ENCODE measurements around the gene ZBTB25. TPM values are rescaled to one million over a fixed set of nuclear protein-coding genes. Genes with fewer than 3 reads are reported as not detected.
A peak's percentile ranks its signal among the peaks of the same experiment; 100 is the strongest.

Gene ZBTB25
- total and polyA plus RNA-seq, 2 experiments from 2014 or later: 3.6 to 12.5 TPM

GRCh38 chr14:64465831-64466554 lies 37.6 kb downstream of the ZBTB25 start:
- no peaks in the 10 kb centered on the region for H4K20me1 ChIP-seq (ENCODE audit: insufficient read depth)
- H3K27ac ChIP-seq: no peak overlapping the region
- DNase-seq: peak; percentile 79
- in situ Hi-C loops (cut with MboI): no loop called here
- H3K27me3 ChIP-seq (replicated peaks; ENCODE audit: insufficient read depth): no peaks in the 10 kb centered on the region
- 8 to 11% methylated on average over 15 of the region's 15 CpGs for WGBS, 2 experiments (ENCODE audit: low coverage in 1 of 2, low lambda C conversion rate in 2 of 2, missing lambda C conversion rate in 2 of 2)
- peak overlapping the region; percentile 79 for H3K4me3 ChIP-seq
- no peaks in the 10 kb centered on the region for H3K79me2 ChIP-seq (ENCODE audit: insufficient read depth)
- no peaks in the 10 kb centered on the region for H3K4me1 ChIP-seq (ENCODE audit: insufficient read depth)
- H3K9ac ChIP-seq: peak overlapping the region; percentile 49
- peak overlapping the region; percentile 79 for H2AFZ ChIP-seq
- H3K9me2 ChIP-seq (ENCODE audit: insufficient read depth): no peaks in the 10 kb centered on the region
- H3K36me3 ChIP-seq (ENCODE audit: low read depth): no peaks in the 10 kb centered on the region
- peak overlapping the region; percentile 92 for H3K4me2 ChIP-seq (ENCODE audit: unreplicated experiment)
- no peaks in the 10 kb centered on the region for H3K9me3 ChIP-seq (ENCODE audit: low read depth)
- TF ChIP-seq EZH2phosphoT487 (IDR thresholded peaks at IDR 0.05; ENCODE audit: insufficient read depth, low read depth) (no peak), EZH2 (IDR thresholded peaks at IDR 0.05; ENCODE audit: insufficient read depth, poor library complexity, severe bottlenecking) (no peak)
- H3F3A ChIP-seq (ENCODE audit: insufficient read depth): peaks cover 20% of the 10 kb centered on the region; the same call in 1 of the 2 replicates

GRCh38 chr14:64465191-64465822 lies 38.3 kb downstream of the ZBTB25 start, which contains the start of gene AKAP5:
TSS of gene AKAP5 (plus strand) at chr14:64465499. CDS start at chr14:64468395, 2,896 bp downstream.
- Histone ChIP-seq H3K4me1 (ENCODE audit: insufficient read depth) (no peaks in the 10 kb centered on the region), H3K9me2 (ENCODE audit: insufficient read depth) (no peaks in the 10 kb centered on the region), H3K4me3 (peak within 1 kb of the TSS; percentile 79), H3K9me3 (ENCODE audit: low read depth) (no peaks in the 10 kb centered on the region), H3K36me3 (ENCODE audit: low read depth) (no peaks in the 10 kb centered on the region), H3K27ac (no peak within 1 kb of the TSS), H4K20me1 (ENCODE audit: insufficient read depth) (no peaks in the 10 kb centered on the region), H3K4me2 (ENCODE audit: unreplicated experiment) (peak within 1 kb of the TSS; percentile 92), H3F3A (ENCODE audit: insufficient read depth) (peaks cover 20% of the 10 kb centered on the region; the same call in 1 of the 2 replicates), H3K27me3 (replicated peaks; ENCODE audit: insufficient read depth) (no peaks in the 10 kb centered on the region), H3K79me2 (ENCODE audit: insufficient read depth) (no peaks in the 10 kb centered on the region), H2AFZ (peak within 1 kb of the TSS; percentile 79), H3K9ac (peak within 1 kb of the TSS; percentile 49)
- 1 to 2% methylated on average over 53 to 54 of the region's 74 CpGs for WGBS, 2 experiments (ENCODE audit: low coverage in 1 of 2, low lambda C conversion rate in 2 of 2, missing lambda C conversion rate in 2 of 2)
- DNase-seq: peak; percentile 48
- in situ Hi-C loops (cut with MboI): no loop called here
- no peak for TF ChIP-seq EZH2phosphoT487 (IDR thresholded peaks at IDR 0.05; ENCODE audit: insufficient read depth, low read depth)
- no peak for TF ChIP-seq EZH2 (IDR thresholded peaks at IDR 0.05; ENCODE audit: insufficient read depth, poor library complexity, severe bottlenecking)

GRCh38 chr14:64464651-64465050 lies 39.0 kb downstream of the ZBTB25 start:
- Histone ChIP-seq H2AFZ (peak overlapping the region; percentile 79), H3K9me3 (ENCODE audit: low read depth) (no peaks in the 10 kb centered on the region), H3K27me3 (replicated peaks; ENCODE audit: insufficient read depth) (no peaks in the 10 kb centered on the region), H3K36me3 (ENCODE audit: low read depth) (no peaks in the 10 kb centered on the region), H4K20me1 (ENCODE audit: insufficient read depth) (no peaks in the 10 kb centered on the region), H3K4me2 (ENCODE audit: unreplicated experiment) (peak overlapping the region; percentile 92), H3F3A (ENCODE audit: insufficient read depth) (peaks cover 20% of the 10 kb centered on the region; the same call in 1 of the 2 replicates), H3K9me2 (ENCODE audit: insufficient read depth) (no peaks in the 10 kb centered on the region), H3K4me3 (peak overlapping the region; percentile 79), H3K9ac (peak overlapping the region; percentile 49), H3K4me1 (ENCODE audit: insufficient read depth) (no peaks in the 10 kb centered on the region), H3K79me2 (ENCODE audit: insufficient read depth) (no peaks in the 10 kb centered on the region), H3K27ac (no peak overlapping the region)
- in situ Hi-C loops (cut with MboI): no loop called here
- TF ChIP-seq EZH2phosphoT487 (IDR thresholded peaks at IDR 0.05; ENCODE audit: insufficient read depth, low read depth) (no peak), EZH2 (IDR thresholded peaks at IDR 0.05; ENCODE audit: insufficient read depth, poor library complexity, severe bottlenecking) (no peak)
- no peak for DNase-seq
- WGBS, 2 experiments (ENCODE audit: low coverage in 1 of 2, low lambda C conversion rate in 2 of 2, missing lambda C conversion rate in 2 of 2): 22 to 29% methylated on average over 6 of the region's 6 CpGs

- no peaks in the 10 kb centered on the region for H3K79me2 ChIP-seq (ENCODE audit: insufficient read depth)
- no peaks in the 10 kb centered on the region for H3K36me3 ChIP-seq (ENCODE audit: low read depth)
- no peak overlapping the region for H3K27ac ChIP-seq
- H3K4me3 ChIP-seq: no peak overlapping the region
- H3K9me2 ChIP-seq (ENCODE audit: insufficient read depth): no peaks in the 10 kb centered on the region
- no peaks in the 10 kb centered on the region for H3K4me1 ChIP-seq (ENCODE audit: insufficient read depth)
- H3F3A ChIP-seq (ENCODE audit: insufficient read depth): peaks cover 20% of the 10 kb centered on the region; the same call in 1 of the 2 replicates
- WGBS, 2 experiments (ENCODE audit: low coverage in 1 of 2, low lambda C conversion rate in 2 of 2, missing lambda C conversion rate in 2 of 2): 88 to 89% methylated on average over 6 of the region's 6 CpGs
- no peak overlapping the region for H3K4me2 ChIP-seq (ENCODE audit: unreplicated experiment)
- H3K9ac ChIP-seq: no peak overlapping the region
- no peak for DNase-seq
- in situ Hi-C loops (cut with MboI): no loop called here
- H2AFZ ChIP-seq: no peak overlapping the region
- no peaks in the 10 kb centered on the region for H3K27me3 ChIP-seq (replicated peaks; ENCODE audit: insufficient read depth)
- H4K20me1 ChIP-seq (ENCODE audit: insufficient read depth): no peaks in the 10 kb centered on the region
- H3K9me3 ChIP-seq (ENCODE audit: low read depth): no peaks in the 10 kb centered on the region
- TF ChIP-seq EZH2phosphoT487 (IDR thresholded peaks at IDR 0.05; ENCODE audit: insufficient read depth, low read depth) (no peak), EZH2 (IDR thresholded peaks at IDR 0.05; ENCODE audit: insufficient read depth, poor library complexity, severe bottlenecking) (no peak)
Observed at GRCh38 chr14:64463873-64464272, 39.8 kb downstream of the ZBTB25 start.
